ENCODE data around the gene TENM4.
A peak's percentile ranks its signal among the peaks of the same experiment; 100 is the strongest.

TENM4 gene

DNA sequence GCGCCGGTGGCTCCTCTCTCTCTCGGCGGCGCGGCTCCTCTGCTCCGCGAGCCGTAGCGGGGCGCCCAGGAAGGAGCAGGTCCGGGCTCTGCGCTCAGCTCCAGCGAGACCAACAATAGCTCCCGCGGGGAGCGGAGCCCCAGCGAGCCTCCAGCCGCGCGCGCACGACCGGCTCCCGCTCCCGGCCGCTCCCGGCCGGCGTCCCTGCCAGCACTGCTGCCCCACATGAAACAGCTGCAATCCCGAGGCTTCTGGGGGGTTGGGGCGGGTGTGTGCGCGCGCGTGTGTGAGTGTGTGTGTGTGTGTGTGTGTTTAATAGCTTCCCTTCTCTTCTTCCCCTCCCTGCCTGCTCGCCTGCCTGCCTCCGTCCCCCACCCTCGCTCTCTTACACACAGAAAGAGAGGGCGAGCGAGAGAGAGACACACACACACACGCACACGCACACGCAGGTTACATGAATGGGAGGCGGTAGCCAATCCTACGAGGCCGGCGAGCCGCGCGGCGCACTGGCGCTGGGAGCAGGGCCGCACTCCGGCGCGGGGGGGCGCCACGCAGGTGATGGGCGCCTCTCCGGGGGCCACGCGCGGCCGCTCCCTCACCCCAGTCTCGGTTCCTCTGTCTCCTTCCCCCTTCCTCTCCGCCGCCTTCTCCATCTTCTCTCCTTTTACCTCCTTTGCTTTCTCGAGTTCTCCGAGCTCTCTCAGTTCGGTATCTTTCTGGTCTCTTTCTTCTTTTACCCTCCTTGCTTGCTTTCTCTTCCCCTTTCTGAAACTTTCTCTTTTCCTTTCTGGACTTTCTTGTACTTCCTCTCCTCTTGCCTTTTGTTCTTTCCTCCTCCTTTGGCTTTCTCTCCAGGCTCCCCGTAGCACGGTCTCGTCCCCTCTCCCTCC, at the start of gene TENM4:
TENM4 (minus strand) TSS at position 460 of the 890 bp plus-strand sequence. CDS start 371,086 bp downstream, outside the sequence.
- peak; percentile 78 for DNase-seq (ENCODE audit: low spot score)

DNA sequence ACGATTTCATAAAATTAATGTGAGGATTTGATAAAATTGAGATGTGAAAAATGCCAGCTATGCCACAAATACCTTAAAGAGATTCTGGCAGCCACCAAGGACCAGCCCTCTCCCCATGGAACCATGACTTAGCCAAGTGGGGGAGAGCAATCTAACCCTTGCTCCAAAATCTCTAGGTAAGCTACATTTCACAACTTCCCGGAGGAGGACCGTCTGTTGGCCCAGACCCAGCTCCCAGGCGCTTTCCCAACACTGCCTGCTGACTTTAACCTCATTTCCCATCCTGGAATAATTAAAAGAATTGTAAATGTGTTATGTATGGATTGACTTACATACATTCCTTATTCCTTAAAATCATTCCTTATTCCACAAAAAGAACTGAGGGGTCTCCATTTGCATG, 47.5 kb upstream of the TENM4 start:
- DNase-seq (ENCODE audit: low spot score) = no peak

DNA sequence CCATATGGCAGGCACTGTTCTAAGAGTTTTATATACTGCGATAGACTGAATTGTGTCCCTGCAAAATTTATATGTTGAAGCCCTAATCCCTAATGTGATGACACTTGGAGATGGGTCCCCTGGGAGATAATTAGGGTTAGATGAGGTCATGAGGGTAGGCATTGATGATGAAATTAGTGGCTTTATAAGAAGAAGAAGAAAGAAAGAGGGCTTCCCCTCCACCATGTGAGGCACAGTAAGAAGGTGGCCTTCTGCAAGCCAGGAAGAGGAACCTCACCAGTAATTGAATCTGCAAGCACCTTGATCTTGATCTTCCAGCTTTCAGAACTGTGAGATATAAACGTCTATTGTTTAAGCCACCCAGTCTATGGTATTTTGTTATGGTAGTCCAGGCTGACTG, 46.6 kb upstream of the TENM4 start:
- no peak for DNase-seq (ENCODE audit: low spot score)

DNA sequence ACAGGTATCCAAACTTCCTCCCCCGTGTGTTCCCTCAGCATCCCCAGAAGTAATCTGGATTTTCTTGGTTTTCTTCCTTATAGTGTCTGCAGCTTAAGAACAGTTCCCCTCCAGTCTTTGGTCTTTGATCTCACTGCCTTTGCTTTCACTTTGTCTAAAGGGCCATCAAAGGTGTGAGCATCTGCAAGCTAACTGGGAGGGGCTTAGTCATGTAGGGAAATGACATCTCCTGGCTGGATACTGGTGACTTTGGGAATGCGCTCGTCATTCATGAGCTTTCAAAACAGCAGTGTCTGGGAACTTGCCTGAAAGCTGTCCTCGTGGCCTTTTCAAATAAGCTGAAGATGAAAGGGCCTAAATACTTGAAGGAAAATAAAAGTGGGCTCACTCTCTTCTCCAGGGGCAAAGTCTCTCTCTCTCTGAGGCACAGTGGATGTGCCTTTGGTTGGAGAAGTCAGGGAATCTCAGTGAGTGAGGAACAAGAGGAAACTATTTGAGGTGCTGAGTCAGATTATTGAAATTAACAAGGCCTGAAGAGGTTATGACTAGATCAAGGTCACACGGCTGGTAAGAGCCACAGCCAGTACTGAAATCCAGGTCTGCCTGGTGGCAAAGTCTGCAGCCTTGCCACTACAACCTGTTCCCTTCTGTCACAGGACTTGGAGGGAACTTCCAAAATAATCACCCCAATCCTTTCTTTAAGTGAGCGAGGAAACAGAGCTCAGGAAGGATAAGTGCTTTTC, 45.6 kb upstream of the TENM4 start:
- no peak for DNase-seq (ENCODE audit: low spot score)

DNA sequence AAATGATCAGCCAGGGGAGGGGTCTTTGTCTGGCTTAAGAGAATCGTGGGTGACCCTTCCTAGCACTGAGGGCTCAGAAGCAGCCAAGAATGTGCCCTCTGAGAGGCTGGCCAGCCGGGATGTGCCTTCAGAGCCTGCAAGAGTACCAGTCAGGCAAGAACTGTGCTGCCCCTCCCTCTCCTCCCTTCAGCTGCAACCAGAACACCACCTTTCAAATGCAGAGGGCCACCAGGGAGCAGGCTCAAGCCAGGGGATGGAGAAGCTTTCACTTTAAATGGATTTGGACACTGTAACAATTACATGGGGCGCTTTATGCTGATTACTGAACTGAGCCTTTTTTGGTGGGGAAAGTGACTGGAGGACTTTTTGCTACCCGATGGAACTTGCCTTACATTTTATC, 44.9 kb upstream of the TENM4 start:
- DNase-seq (ENCODE audit: low spot score) = no peak

DNA sequence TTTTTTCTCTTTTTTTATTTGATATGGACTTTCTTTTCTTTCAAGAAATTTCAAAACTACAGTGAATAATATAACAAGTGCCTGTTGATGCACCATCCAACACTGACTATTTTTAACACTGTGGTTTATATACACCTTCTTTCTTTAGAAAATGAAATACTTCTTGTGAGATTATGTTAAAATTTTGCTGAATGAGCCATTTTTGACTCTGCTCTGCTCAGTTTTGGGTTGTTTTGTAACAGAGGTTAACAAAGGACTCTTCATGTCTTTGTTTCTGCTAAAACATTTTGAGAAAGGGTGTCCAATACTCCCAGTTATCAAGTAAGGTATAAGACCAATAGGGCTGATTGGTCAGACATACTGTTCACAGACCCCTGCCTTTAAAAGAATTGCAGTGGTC, 44.0 kb upstream of the TENM4 start:
- no peak for DNase-seq (ENCODE audit: low spot score)

DNA sequence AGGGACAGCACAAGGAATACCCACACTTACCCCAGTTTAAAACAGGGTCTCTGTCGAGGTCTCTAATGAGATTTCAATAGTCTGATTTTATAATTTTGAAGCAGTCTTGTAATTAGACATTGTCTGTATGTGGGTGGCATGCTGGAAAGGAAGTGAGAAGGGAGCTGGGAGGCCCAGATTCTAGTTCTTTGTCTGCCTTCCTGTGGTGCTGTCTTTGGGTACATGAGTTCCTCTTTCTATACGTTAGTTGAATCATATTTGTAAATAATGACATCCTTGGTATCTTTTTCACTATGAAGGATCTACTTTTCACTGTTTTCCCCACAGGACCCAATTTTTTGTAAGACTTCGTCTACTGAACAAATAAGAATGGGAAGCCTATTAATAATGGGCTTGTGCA, 42.0 kb upstream of the TENM4 start:
- no peak for DNase-seq (ENCODE audit: low spot score)

DNA sequence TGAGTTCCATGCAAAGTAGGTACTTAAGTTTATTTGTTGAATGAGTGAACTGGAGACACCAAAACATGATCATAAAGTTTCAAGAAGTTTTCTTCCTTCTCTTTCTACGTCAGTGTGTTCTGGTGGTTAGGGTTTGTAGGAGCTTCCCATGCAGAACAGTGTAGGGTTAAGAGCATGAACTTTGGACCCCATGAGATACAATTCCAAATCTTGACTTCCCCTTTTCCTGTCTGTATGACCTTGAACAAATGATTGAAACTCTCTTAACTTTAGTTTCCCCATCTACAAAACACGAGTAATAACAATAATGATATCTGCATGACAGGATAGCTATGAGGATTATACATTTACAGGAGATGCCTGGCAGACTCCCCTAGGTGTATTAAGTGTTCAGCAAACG, 41.0 kb upstream of the TENM4 start:
- DNase-seq (ENCODE audit: low spot score) = no peak

DNA sequence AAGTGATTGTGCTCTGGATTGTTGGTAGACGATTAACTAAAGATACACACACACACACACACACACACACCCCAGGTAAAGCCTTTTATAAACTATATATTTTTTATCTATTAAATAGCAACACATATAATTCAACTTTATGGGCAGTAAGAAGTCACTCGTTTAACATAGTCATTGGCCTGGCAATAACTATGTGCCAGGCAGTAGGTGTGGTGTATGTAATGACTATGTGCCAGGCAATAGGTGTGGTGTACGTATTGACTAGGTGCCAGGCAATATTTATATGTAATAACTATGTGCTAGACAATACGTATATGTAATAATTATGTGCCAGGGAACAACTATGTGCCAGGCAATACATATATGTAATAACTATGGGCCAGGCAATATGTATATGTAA, 40.0 kb upstream of the TENM4 start:
- DNase-seq (ENCODE audit: low spot score) = no peak

DNA sequence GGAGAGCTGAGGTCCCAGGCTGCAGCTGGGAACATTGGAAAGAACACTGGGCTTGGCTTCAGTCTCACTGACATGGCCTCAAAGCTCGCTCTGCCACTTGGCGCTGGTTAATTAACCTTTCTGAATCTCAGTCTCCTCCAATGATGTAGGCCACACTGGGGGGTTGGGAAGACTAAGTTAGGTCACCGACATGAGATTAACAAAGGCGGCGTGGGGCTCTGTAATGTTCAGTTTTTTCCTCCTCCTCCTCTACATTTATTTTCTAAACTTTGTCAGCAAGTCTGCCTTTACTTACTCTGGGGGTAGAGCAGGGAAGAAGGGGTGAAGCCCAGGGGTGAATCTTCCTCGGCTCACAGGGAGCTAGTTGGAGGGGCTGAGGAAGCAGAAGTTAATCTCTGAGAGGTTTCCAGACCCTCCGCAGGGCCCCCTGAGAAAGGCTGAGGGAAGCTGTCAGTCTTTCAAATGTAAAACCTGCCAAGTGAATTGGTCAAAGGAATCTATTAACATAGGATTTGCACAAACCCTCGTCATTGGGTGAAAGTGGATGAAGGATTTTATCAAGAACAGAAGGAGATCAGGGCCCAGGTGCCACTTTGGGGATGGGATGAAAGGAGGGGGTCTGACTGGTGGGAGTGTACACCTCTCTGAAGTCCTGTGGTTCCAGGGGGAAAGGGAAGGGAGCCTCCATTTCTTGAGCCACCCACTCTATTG, 32.1 kb upstream of the TENM4 start:
- DNase-seq (ENCODE audit: low spot score) = no peak

DNA sequence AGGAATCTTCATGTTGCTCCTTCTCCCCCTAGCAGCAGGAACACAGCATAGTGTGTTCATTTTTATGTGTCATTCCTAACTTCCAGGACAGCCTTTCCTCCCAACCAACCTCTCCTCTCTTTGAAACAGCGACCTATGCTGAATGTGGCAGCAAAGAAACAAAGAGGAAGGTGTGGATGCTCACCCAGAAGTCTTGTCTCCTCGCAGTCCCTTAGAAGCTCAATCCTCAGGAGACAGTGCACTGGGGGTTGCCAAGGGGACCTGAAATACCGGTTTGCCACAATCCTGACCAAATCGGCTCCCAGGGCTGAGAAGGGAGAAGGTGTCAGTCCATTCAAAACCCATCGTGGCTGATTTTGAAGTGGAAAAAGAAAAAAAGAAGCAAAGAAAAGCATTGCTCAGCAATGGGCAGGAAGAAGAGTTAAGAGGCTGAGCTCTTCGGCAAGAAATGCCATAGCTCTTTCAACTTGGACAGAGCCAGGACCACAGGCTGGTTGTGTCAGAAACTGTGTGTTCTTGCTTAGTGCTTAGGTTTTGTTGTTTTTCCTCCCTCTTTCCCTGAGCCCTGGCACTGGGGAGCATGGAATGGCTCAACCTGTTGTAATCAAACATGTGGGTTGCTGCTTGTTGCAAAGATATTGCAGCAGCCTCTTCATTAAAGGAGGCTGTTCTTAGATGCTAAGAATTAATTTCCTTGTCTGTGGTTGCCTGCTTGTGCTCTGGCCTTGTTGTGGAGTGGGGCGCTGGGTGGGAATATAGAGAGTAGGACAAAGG, 30.4 kb upstream of the TENM4 start:
- no peak for DNase-seq (ENCODE audit: low spot score)

DNA sequence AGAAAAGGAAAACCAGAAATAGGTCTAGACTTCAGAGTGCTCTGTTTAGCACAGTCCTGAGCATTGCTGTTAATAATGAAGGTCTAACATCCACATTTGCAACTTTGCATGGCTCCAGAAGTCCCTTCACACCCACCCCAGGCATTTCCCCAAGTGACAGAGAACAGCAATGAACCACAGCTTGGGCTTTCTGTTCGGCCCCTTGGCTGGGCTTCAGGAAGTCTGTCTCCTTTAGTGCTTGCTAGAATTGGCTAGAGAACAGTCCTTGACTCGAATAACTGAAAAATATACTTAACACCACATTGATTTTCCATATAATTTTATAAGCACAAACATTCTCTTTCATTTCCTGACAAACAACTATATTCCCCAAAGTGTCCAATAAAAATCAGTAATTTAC, 29.3 kb upstream of the TENM4 start:
- no peak for DNase-seq (ENCODE audit: low spot score)

DNA sequence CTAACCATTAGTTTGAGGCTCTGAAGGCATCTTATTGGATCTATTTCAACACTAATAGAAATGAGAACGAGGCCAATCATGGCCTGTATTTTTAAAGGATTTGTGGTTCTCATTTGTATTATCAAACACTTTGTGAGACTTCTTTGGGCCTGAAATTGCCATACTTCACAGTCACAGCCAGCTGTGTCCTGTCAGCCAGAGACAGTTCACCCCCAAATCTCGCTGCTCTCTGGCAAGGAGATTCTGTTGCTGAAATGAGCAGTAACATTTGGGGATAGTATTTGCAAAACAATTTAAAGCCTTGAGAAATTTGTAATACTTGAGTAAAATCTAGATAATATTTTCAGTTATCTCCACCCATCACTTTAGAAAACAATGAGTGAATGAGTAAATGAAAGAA, 26.9 kb upstream of the TENM4 start:
- no peak for DNase-seq (ENCODE audit: low spot score)

DNA sequence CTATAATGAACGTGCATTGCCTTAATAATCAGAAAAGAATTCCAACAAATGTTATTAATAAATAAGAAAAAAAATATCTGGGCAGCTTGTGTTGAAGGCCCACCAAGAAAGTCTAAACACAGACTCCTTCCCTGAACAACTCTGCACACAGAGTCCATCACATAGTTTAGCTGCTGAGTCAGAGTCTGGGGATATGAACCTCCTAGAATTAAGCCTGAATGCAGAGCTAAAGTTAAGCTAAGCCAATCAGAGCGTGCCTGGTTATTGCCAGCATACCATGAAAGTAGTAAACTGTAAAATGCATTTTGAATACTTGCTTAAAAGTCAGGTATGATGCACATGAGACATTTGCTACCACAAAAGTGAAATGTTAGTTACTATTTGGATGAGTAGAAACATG, 25.6 kb upstream of the TENM4 start:
- peak; percentile 63 for DNase-seq (ENCODE audit: low spot score)

DNA sequence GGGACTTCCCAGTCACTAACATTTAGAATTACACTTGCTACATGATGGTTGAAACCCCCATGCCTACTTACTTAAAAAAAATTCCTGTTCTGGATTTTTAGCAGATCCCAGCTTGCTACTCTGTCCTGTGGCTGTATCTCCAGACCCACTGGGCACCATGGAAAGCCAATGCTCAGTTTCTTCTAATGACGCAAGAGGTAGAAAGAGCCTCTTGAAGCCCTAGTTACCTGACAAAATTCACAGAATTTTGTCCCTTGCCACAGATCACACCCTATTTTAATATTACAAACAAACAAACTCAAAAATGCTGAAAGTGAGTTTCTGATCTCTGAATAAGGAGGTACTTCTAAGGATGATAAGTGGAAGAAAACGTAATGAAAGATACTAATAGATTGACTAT, 24.3 kb upstream of the TENM4 start:
- no peak for DNase-seq (ENCODE audit: low spot score)

DNA sequence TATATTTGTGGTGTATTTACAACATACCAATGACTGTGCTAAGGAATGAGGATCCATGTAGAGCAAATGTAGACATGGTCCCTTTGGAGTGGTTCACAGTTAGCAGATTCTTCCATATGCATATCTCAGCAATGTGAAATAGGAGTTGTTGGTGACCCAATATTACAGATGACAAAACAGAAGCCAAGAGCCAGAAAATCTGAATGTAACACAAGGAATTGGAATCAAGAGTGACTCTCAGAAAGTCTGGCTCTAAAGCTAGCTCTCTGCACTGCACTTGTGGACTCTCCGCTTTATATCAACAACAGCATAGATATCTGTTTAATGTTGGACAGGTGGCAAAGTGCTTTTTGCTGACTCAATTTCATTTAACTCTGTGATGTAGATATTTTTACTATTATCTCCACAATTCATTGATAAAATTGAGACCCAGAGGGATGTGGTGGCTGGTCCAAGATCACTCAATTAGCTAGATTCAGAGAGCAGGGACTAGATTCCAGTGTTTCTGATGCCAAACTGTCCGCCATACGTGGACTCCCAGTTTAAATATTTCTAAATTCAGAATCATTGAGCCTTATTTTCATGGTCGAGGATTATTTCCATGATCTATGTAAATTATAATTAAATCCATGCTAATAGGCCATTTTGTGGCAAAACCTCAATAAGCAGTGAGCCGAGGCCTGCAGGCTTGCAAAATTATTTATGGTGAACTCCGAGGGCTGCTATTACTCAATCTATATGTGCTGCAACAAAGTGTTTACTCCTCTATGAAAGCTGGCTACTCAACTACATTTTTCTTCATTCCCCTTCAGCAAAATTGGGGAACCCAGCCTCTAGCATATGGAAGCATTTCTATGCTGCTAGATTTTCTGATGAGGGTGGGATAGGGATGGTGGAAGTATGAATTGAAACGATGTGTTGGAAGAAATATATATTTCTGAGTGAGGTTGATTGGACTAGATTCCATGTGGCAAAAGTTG, 21.1 kb upstream of the TENM4 start:
- DNase-seq (ENCODE audit: low spot score) = no peak

DNA sequence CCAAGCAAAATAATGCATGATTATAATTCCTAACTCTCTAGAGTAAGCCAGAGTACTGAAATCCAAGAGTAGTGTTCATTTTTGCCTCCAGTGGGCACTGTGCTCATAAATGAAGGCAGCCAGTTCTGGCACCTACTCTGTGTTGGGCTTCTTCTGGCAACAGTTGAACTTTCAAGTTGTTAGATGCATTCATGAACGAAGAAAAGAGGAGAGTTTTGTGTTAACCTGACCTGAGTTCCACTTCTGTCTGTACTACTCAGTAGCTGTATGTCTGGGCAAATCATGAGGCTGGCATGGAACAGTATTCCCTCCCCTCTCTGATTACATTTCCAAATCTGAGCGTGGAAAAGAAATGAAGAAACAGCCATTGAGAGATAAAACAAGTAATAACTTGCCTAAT, 20.3 kb upstream of the TENM4 start:
- peak; percentile 51 for DNase-seq (ENCODE audit: low spot score)

DNA sequence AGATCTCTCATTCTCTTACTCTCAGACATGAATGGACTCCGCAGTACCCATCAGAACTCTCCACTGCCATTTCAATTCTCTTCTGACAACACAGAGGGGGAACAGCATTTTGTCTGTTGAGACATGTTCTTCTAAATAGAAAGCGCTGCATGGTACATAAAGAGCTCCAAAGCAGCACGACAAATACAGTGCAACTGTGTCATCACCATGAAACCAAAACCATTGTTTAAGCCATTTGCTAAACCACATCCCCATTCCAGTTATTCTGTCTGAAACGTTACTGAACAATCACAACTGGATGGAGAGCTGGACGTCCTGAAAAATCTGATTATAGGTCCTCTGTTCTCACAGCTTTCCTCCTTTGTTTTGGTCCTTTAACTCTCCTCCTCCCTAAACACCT, 17.9 kb upstream of the TENM4 start:
- no peak for DNase-seq (ENCODE audit: low spot score)

DNA sequence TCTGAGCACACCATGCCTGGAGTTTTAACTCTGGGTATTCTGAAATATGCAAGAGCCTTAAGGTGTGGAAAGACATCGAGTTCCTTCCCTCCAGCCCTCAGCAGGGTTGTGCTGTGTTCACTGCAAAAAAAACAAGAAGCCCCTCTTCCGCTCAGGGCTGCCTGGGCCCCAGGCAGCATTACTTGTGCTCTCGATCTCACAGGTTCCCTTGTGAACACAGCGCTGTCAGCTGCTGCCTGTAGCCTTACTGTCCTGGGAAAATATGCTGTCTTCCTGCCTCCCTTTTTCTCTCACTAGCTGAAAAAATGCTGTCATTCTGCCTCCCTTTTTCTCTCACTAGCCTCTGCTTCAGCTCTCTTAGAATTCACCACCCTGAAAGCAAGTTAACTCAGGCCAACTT, 15.7 kb upstream of the TENM4 start:
- DNase-seq (ENCODE audit: low spot score) = no peak

DNA sequence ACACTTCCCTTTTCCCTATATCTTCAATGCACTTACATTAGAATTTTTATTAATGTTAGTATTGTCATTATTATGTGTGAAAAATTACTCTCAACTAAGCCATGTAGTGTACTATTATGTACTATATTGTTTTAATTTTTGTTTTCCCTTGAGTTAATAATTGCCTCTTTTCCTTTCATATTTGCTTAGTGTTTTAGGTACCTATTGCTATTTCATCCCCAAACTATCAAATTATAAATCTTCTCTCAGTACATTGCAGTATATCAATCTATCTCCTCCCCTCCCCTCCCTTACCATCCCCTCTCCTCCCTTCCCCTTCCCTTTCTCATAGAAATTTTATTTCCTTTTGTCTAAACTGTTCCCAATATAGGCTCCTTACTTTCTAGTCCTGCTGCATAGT, 12.8 kb upstream of the TENM4 start:
- no peak for DNase-seq (ENCODE audit: low spot score)

DNA sequence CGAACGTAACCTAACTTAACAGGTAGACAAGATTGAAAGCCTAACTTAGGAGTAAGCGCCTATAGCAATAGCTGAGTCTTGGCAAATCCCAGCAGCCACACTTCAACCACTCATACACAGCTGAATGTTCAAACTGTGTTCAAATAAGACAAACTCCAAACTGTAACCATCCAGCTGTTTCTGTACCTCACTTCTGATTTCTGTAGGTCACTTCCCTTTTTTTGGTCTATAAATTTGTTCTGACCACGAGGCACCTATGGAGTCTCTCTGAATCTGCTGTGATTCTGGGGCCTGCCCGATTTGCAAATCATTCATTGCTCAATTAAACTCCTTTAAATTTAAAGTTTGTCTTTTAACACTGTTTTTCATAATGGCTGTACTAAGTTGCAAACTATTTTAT, 8.2 kb upstream of the TENM4 start:
- no peak for DNase-seq (ENCODE audit: low spot score)

Measured in AG08396 (cell line).